RWPE2 (cell line): Measurements from ENCODE around the gene OR10AD1.
A peak's percentile ranks its signal among the peaks of the same experiment; 100 is the strongest.

Experiments used
- ATAC-seq: fragments of 200-7000 bp; cut with Tn5 transposase; 3 replicates; pipeline ENCODE4 v1.9.1; 2021; ENCODE audit warnings: low read depth
- DNase-seq: peaks from one replicate; pipeline ENCODE4 v3.0.0-alpha.2; 2020; ENCODE audit warnings: low spot score
- H3K27ac ChIP-seq: fragments of 450-650 bp; 2 replicates; pipeline ENCODE4 v1.5.1; 2017; ENCODE audit warnings: mild to moderate bottlenecking; ENCODE audit not compliant: poor library complexity, severe bottlenecking
- H3K27me3 ChIP-seq: fragments of 250-450 bp; sonication (Bioruptor Pico); 2 replicates; pipeline ENCODE4 v1.5.1; 2021; ENCODE audit warnings: mild to moderate bottlenecking, moderate library complexity; ENCODE audit not compliant: insufficient read depth, poor library complexity, severe bottlenecking
- H3K36me3 ChIP-seq: fragments of 250-450 bp; sonication (Bioruptor Pico); 2 replicates; pipeline ENCODE4 v1.5.1; 2020; ENCODE audit warnings: low read depth, mild to moderate bottlenecking, moderate library complexity
- H3K4me1 ChIP-seq: fragments of 250-450 bp; sonication (Bioruptor Pico); 2 replicates; pipeline ENCODE4 v1.5.1; 2021; ENCODE audit warnings: mild to moderate bottlenecking, moderate library complexity; ENCODE audit not compliant: insufficient read depth, poor library complexity, severe bottlenecking
- H3K4me3 ChIP-seq: fragments of 250-450 bp; sonication (Bioruptor Pico); 2 replicates; pipeline ENCODE4 v1.5.1; 2021; ENCODE audit warnings: mild to moderate bottlenecking, moderate library complexity; ENCODE audit not compliant: severe bottlenecking
- H3K9me3 ChIP-seq: fragments of 250-450 bp; sonication (Bioruptor Pico); 2 replicates; pipeline ENCODE4 v1.5.1; 2021; ENCODE audit warnings: mild to moderate bottlenecking, moderate library complexity; ENCODE audit not compliant: severe bottlenecking
- CTCF ChIP-seq: fragments of 450-650 bp; IDR thresholded peaks from one replicate; pipeline ENCODE4 v1.5.1; 2017; ENCODE audit warnings: mild to moderate bottlenecking, moderate library complexity; ENCODE audit not compliant: poor library complexity, severe bottlenecking

The OR10AD1 gene

GRCh38 chr12:48198672-48198971 is 4.5 kb downstream of the OR10AD1 start:
- Histone ChIP-seq H3K27ac (peak overlapping the region; percentile 60), H3K4me1 (peaks cover 16% of the 10 kb centered on the region), H3K27me3 (no peaks in the 10 kb centered on the region), H3K9me3 (no peaks in the 10 kb centered on the region), H3K36me3 (no peaks in the 10 kb centered on the region), H3K4me3 (peak overlapping the region; percentile 49)
- TF ChIP-seq CTCF, result no peak
- DNase-seq, result no peak
- no peak for ATAC-seq

GRCh38 chr12:48197971-48198671 is 5.0 kb downstream of the OR10AD1 start:
- peak overlapping the region; percentile 49 for H3K4me3 ChIP-seq
- peaks cover 16% of the 10 kb centered on the region for H3K4me1 ChIP-seq
- H3K36me3 ChIP-seq, result no peaks in the 10 kb centered on the region
- no peaks in the 10 kb centered on the region for H3K9me3 ChIP-seq
- TF ChIP-seq CTCF, result peak; percentile 28
- H3K27me3 ChIP-seq, result no peaks in the 10 kb centered on the region
- DNase-seq (peak; percentile 95), ATAC-seq (peak; percentile 91)
- peak overlapping the region; percentile 60 for H3K27ac ChIP-seq

- H3K9me3 ChIP-seq, result no peaks in the 10 kb centered on the region
- no peaks in the 10 kb centered on the region for H3K36me3 ChIP-seq
- peak; percentile 69 for TF ChIP-seq CTCF
- peak overlapping the region; percentile 60 for H3K27ac ChIP-seq
- ATAC-seq (peak; percentile 8; the same call in 1 of the 3 replicates), DNase-seq (no peak)
- H3K4me1 ChIP-seq, result peaks cover 16% of the 10 kb centered on the region
- no peaks in the 10 kb centered on the region for H3K27me3 ChIP-seq
- H3K4me3 ChIP-seq, result peak overlapping the region; percentile 49
These were observed 5.5 kb downstream of the OR10AD1 start for GRCh38 chr12:48197549-48197970.

- Histone ChIP-seq H3K27ac (no peak overlapping the region), H3K4me3 (no peak overlapping the region), H3K27me3 (peaks cover 5% of the 10 kb centered on the region), H3K9me3 (no peaks in the 10 kb centered on the region), H3K4me1 (peaks cover 13% of the 10 kb centered on the region), H3K36me3 (no peaks in the 10 kb centered on the region)
- no peak for ATAC-seq
- no peak for TF ChIP-seq CTCF
- no peak for DNase-seq
These were observed 8.3 kb downstream of the OR10AD1 start for GRCh38 chr12:48194799-48195201.

GRCh38 chr12:48193623-48194022 is 9.5 kb downstream of the OR10AD1 start:
- TF ChIP-seq CTCF, result no peak
- ATAC-seq, result no peak
- Histone ChIP-seq H3K9me3 (no peaks in the 10 kb centered on the region), H3K4me3 (no peak overlapping the region), H3K27ac (no peak overlapping the region), H3K27me3 (peaks cover 5% of the 10 kb centered on the region), H3K36me3 (no peaks in the 10 kb centered on the region), H3K4me1 (peaks cover 6% of the 10 kb centered on the region)
- DNase-seq, result no peak
